Prostate gland (tissue), 2 donors: ENCODE results near the gene METTL5.

ENCODE experiments used
- CTCF ChIP-seq, 4 experiments: fragments of 200-600 bp in 2 of 4; fragments of 450-650 bp in 2 of 4; sonication (generic) in 2 of 4; IDR thresholded peaks; 1 replicate in 3 of 4; 2 replicates in 1 of 4; pipeline ENCODE4 v1.5.1; 2016 to 2019; ENCODE audit warnings: antibody characterized with exemption in 4 of 4, mild to moderate bottlenecking in 2 of 4, moderate library complexity in 2 of 4
- POLR2A ChIP-seq: fragments of 450-650 bp; IDR thresholded peaks from one replicate; pipeline ENCODE4 v1.6.1; 2016; ENCODE audit warnings: antibody characterized with exemption, mild to moderate bottlenecking
- POLR2AphosphoS5 ChIP-seq: sonication (generic); formaldehyde crosslinking; IDR thresholded peaks from one replicate; pipeline ENCODE4 v1.6.1; 2017; ENCODE audit warnings: antibody characterized with exemption

GRCh38 chr2:169845016-169845415 is 20.3 kb upstream of the METTL5 start:
- TF ChIP-seq CTCF (IDR thresholded peaks at IDR 0.05): no peak
- TF ChIP-seq POLR2AphosphoS5: no peak
- TF ChIP-seq POLR2A: no peak
